K562 (cell line): ENCODE measurements around the gene CARM1. TPM values are rescaled to one million over a fixed set of nuclear protein-coding genes. Genes with fewer than 3 reads are reported as not detected.
A peak's percentile ranks its signal among the peaks of the same experiment; 100 is the strongest.

Experiments
- ADNP ChIP-seq: fragments of 200-800 bp; sonication (Bioruptor generic); IDR thresholded peaks from 2 replicates; pipeline ENCODE4 v1.6.1; 2016; ENCODE audit warnings: missing genetic modification characterization, missing compliant biosample characterization
- ATF7 ChIP-seq: fragments of 450-650 bp; IDR thresholded peaks from 2 replicates; pipeline ENCODE4 v1.7.1; 2014; ENCODE audit warnings: mild to moderate bottlenecking, moderate library complexity
- BDP1 ChIP-seq: IDR thresholded peaks from 3 replicates; pipeline ENCODE4 v1.6.1; 2011; ENCODE audit not compliant: insufficient read length, insufficient read depth
- CBX8 ChIP-seq: fragments of 200-600 bp; sonication (generic); IDR thresholded peaks from 2 replicates; pipeline ENCODE4 v1.6.1; 2012; ENCODE audit warnings: borderline replicate concordance, mixed run types, low read depth, mild to moderate bottlenecking, moderate library complexity, mixed read lengths, low read length, control low read depth, inconsistent platforms; ENCODE audit not compliant: poor library complexity, severe bottlenecking; ENCODE audit errors: extremely low read depth
- CREB1 ChIP-seq, 2 experiments: sonication (generic) in 1 of 2; formaldehyde crosslinking in 1 of 2; IDR thresholded peaks; 2 replicates each; pipeline versions ENCODE4 v1.6.1 to v1.8.0; 2012 to 2022; ENCODE audit warnings: inconsistent platforms in 1 of 2, mild to moderate bottlenecking in 1 of 2, missing genetic modification reagents in 1 of 2, moderate library complexity in 1 of 2
- CREBBP ChIP-seq: IDR thresholded peaks from one replicate; pipeline ENCODE4 v1.6.1; 2012; ENCODE audit warnings: low read depth, mild to moderate bottlenecking, control low read depth, inconsistent platforms, low read length
- CREM ChIP-seq: IDR thresholded peaks from 2 replicates; pipeline ENCODE4 v1.6.1; 2014; ENCODE audit warnings: antibody characterized with exemption, low read depth
- DIDO1 ChIP-seq: fragments of 450-650 bp; IDR thresholded peaks from 2 replicates; pipeline ENCODE4 v1.6.1; 2016; ENCODE audit warnings: low read depth, missing biosample characterization, missing genetic modification characterization
- FOXA3 ChIP-seq, 2 experiments: fragments of 450-650 bp in 1 of 2; sonication (generic) in 1 of 2; formaldehyde crosslinking; IDR thresholded peaks in 1 of 2; conservative IDR thresholded peaks in 1 of 2; 2 replicates each; pipeline versions ENCODE4 v1.4.0 to v1.8.0; 2020 to 2022; ENCODE audit warnings: mild to moderate bottlenecking in 2 of 2, missing genetic modification reagents in 1 of 2
- GABPA ChIP-seq: fragments of 200-800 bp; sonication (Bioruptor generic); conservative IDR thresholded peaks from 2 replicates; pipeline ENCODE4 v1.6.1; 2016; ENCODE audit warnings: low read depth, missing genetic modification characterization, missing compliant biosample characterization
- HLTF ChIP-seq: fragments of 450-650 bp; IDR thresholded peaks from 2 replicates; pipeline ENCODE4 v1.6.1; 2016
- ILK ChIP-seq: fragments of 450-650 bp; IDR thresholded peaks from 2 replicates; pipeline ENCODE4 v1.6.1; 2016; ENCODE audit warnings: missing genetic modification characterization, low read depth, mild to moderate bottlenecking, missing compliant biosample characterization, moderate library complexity, borderline replicate concordance
- MEF2D ChIP-seq: conservative IDR thresholded peaks from 2 replicates; pipeline ENCODE4 v1.6.1; 2016; ENCODE audit warnings: low read depth, missing genetic modification characterization, missing compliant biosample characterization
- NFATC3 ChIP-seq: fragments of 450-650 bp; IDR thresholded peaks from 2 replicates; pipeline ENCODE4 v1.6.1; 2017; ENCODE audit warnings: mild to moderate bottlenecking
- NR2C2 ChIP-seq, 2 experiments: fragments of 200-800 bp in 1 of 2; sonication (Bioruptor generic) in 1 of 2; sonication (generic) in 1 of 2; formaldehyde crosslinking in 1 of 2; IDR thresholded peaks; 2 replicates each; pipeline versions ENCODE4 v1.6.1 to v1.8.0; 2016 to 2022; ENCODE audit warnings: mild to moderate bottlenecking in 1 of 2, missing compliant biosample characterization in 1 of 2, missing genetic modification characterization in 1 of 2, missing genetic modification reagents in 1 of 2
- POLR2A ChIP-seq: fragments of 450-650 bp; conservative IDR thresholded peaks from 2 replicates; pipeline ENCODE4 v1.6.1; 2016
- YY1 ChIP-seq, 3 experiments: IDR thresholded peaks; 2 replicates each; pipeline ENCODE4 v1.6.1; 2011; ENCODE audit warnings: low read length in 2 of 3, mild to moderate bottlenecking in 2 of 3, moderate library complexity in 2 of 3, borderline replicate concordance in 1 of 3, control low read depth in 1 of 3, low read depth in 1 of 3; ENCODE audit not compliant: insufficient read depth in 3 of 3, insufficient replicate concordance in 2 of 3, control insufficient read depth in 1 of 3, insufficient read length in 1 of 3; ENCODE audit errors: extremely low read depth in 1 of 3
- ZBTB7A ChIP-seq: IDR thresholded peaks from 2 replicates; pipeline ENCODE4 v1.6.1; 2011; ENCODE audit warnings: low read depth, mild to moderate bottlenecking, low read length, moderate library complexity, borderline replicate concordance; ENCODE audit not compliant: control insufficient read depth
- ZNF239 ChIP-seq: fragments of 250-450 bp; sonication (Bioruptor Pico); IDR thresholded peaks from 2 replicates; pipeline ENCODE4 v1.4.0; 2020; ENCODE audit warnings: mild to moderate bottlenecking
- ZNF274 ChIP-seq: IDR thresholded peaks from 2 replicates; pipeline ENCODE4 v1.6.1; 2011; ENCODE audit warnings: low read depth, mild to moderate bottlenecking, low read length, moderate library complexity, borderline replicate concordance
- ZNF384 ChIP-seq: IDR thresholded peaks from 2 replicates; pipeline ENCODE4 v1.6.1; 2012; ENCODE audit warnings: low read depth, low read length, improper control_type of control experiment
- ZNF445 ChIP-seq: fragments of 250-450 bp; sonication (Bioruptor Pico); IDR thresholded peaks from 2 replicates; pipeline ENCODE4 v1.4.0; 2020; ENCODE audit warnings: low read depth, mild to moderate bottlenecking, moderate library complexity
- ZNF639 ChIP-seq, 2 experiments: fragments of 200-800 bp in 1 of 2; sonication (Bioruptor generic) in 1 of 2; sonication (generic) in 1 of 2; formaldehyde crosslinking in 1 of 2; IDR thresholded peaks in 1 of 2; conservative IDR thresholded peaks in 1 of 2; 2 replicates each; pipeline versions ENCODE4 v1.5.0 to v1.6.1; 2016 to 2020; ENCODE audit warnings: missing compliant biosample characterization in 1 of 2, missing genetic modification characterization in 1 of 2, missing genetic modification reagents in 1 of 2
- ZNF668 ChIP-seq: fragments of 250-450 bp; sonication (Bioruptor Pico); IDR thresholded peaks from 2 replicates; pipeline ENCODE4 v1.8.0; 2022; ENCODE audit warnings: mild to moderate bottlenecking, inconsistent platforms
- ZNF778 ChIP-seq: fragments of 450-650 bp; formaldehyde crosslinking; IDR thresholded peaks from 2 replicates; pipeline ENCODE4 v1.4.0; 2020; ENCODE audit warnings: mild to moderate bottlenecking, moderate library complexity
- polyA plus RNA-seq, 8 experiments: library from polyadenylated mRNA; depleted of rRNA in 4 of 8; stranded (reverse) in 5 of 8; unstranded in 3 of 8; fragments of >200 nt; fragmentation: Nextera tagmentation in 2 of 8; fragmentation: Illumina TruSeq in 1 of 8; extraction: Ambion mirVana in 2 of 8; extraction: Trizol in 1 of 8; gene quantifications; 2 replicates each; pipeline versions ENCODE4 v1.2.1 to v1.2.3, GENCODE V29; 2011 to 2014; ENCODE audit warnings: inconsistent platforms in 1 of 8, missing spikeins in 1 of 8
- total RNA-seq, 7 experiments: library from RNA; depleted of rRNA in 6 of 7; stranded (reverse); fragments of >200 nt in 6 of 7; fragmentation: Illumina TruSeq in 2 of 7; extraction: Trizol in 2 of 7; gene quantifications; 2 replicates each; pipeline versions ENCODE4 v1.2.1 to v1.2.3, GENCODE V29; 2011 to 2021; ENCODE audit warnings: low replicate concordance in 1 of 7

The CARM1 gene
- total and polyA plus RNA-seq, 9 of the 15 experiments (the other 6 are each of a cell fraction or from before 2014, with no cell fraction given) = 0.36 to 86.0 (median 29.7) TPM

GRCh38 chr19:10928563-10929401 is 57.4 kb downstream of the CARM1 start, which contains the start of the genes TIMM29 and YIPF2 (continued):
- TF ChIP-seq ZNF639 (CRISPR knock-in tag; conservative IDR thresholded peaks at IDR 0.05 in 1 of 2, IDR thresholded peaks at IDR 0.05 in 1 of 2) (peak in 1 of 2 experiments; percentile 96; a peak in 2 of 4 replicates), CREB1 (IDR thresholded peaks at IDR 0.05) (peak; percentile 91), CREB1 (CRISPR knock-in tag; IDR thresholded peaks at IDR 0.05) (peak; percentile 84), CBX8 (no peak), ILK (tag) (no peak), DIDO1 (tag) (peak; percentile 93), ZNF445 (no peak), NR2C2 (CRISPR knock-in tag; IDR thresholded peaks at IDR 0.05) (no peak), NR2C2 (tag; IDR thresholded peaks at IDR 0.05) (peak; percentile 78; the same call in 1 of the 2 replicates), BDP1 (no peak), POLR2A (peak; percentile 79), ZBTB7A (peak; percentile 69; the same call in 1 of the 2 replicates), ZNF778 (no peak), CREBBP (no peak), GABPA (tag) (peak; percentile 100), ZNF384 (peak; percentile 14; the same call in 1 of the 2 replicates), ATF7 (peak; percentile 77), FOXA3 (CRISPR knock-in tag; conservative IDR thresholded peaks at IDR 0.05 in 1 of 2, IDR thresholded peaks at IDR 0.05 in 1 of 2) (no peak; a peak in 1 of 4 replicates), MEF2D (tag) (no peak), YY1 (IDR thresholded peaks at IDR 0.05; ENCODE audit: borderline replicate concordance in 1 of 3, control insufficient read depth in 1 of 3, extremely low read depth in 1 of 3, insufficient read depth in 3 of 3, insufficient read length in 1 of 3, insufficient replicate concordance in 2 of 3, low read depth in 1 of 3, low read length in 2 of 3) (peak; percentile 60 to 96 (median 94)), NFATC3 (peak; percentile 58; the same call in 1 of the 2 replicates), ZNF668 (CRISPR knock-in tag) (no peak), CREM (peak; percentile 96), ADNP (tag) (no peak), ZNF274 (no peak), HLTF (no peak), ZNF239 (no peak)
